T-helper 17 cell (primary cell): ENCODE data around the gene TMIGD2. TPM values are rescaled to one million over a fixed set of nuclear protein-coding genes. Genes with fewer than 3 reads are reported as not detected.
"Not testable (repeated sequence)": the region's sequence is repeated elsewhere in the genome, so short reads cannot be mapped to it uniquely, and the experiment has no call there.

Source experiments
- ATAC-seq: fragments of 150-1000 bp; cut with Tn5 transposase; 2 replicates; pipeline ENCODE4 v1.10.0; 2021; ENCODE audit warnings: mild to moderate bottlenecking, moderate library complexity
- DNase-seq, 3 donors: peaks; one replicate each; pipeline versions ENCODE4 v3.0.0 to v3.0.0-alpha.2; 2020 to 2021
- H3K9me3 ChIP-seq: one replicate; pipeline ENCODE4 v1.7.0; 2013; ENCODE audit warnings: low read length, mild to moderate bottlenecking; ENCODE audit not compliant: control insufficient read depth, poor library complexity, severe bottlenecking
- H3K27ac Mint-ChIP-seq: one replicate; pipeline ENCODE4 v1.8.0; 2022; ENCODE audit warnings: mild to moderate bottlenecking, moderate library complexity, mixed read lengths
- H3K27me3 Mint-ChIP-seq: one replicate; pipeline ENCODE4 v1.8.0; 2022; ENCODE audit warnings: mixed read lengths
- H3K36me3 Mint-ChIP-seq: one replicate; pipeline ENCODE4 v1.8.0; 2022; ENCODE audit warnings: low read depth, mixed read lengths
- H3K4me1 Mint-ChIP-seq: one replicate; pipeline ENCODE4 v1.8.0; 2022; ENCODE audit warnings: mild to moderate bottlenecking, mixed read lengths
- H3K4me3 Mint-ChIP-seq: one replicate; pipeline ENCODE4 v1.8.0; 2022; ENCODE audit warnings: mild to moderate bottlenecking, moderate library complexity, mixed read lengths
- total RNA-seq, 4 donors: library from RNA in 2 of 4; stranded (reverse) in 2 of 4; gene quantifications; one replicate each; pipeline ENCODE4 v1.2.3 and lab custom pipeline; 2022 to 2026

Gene TMIGD2
- total RNA-seq, 2 donors from 2014 or later: 5.2 to 7.9 TPM

DNA sequence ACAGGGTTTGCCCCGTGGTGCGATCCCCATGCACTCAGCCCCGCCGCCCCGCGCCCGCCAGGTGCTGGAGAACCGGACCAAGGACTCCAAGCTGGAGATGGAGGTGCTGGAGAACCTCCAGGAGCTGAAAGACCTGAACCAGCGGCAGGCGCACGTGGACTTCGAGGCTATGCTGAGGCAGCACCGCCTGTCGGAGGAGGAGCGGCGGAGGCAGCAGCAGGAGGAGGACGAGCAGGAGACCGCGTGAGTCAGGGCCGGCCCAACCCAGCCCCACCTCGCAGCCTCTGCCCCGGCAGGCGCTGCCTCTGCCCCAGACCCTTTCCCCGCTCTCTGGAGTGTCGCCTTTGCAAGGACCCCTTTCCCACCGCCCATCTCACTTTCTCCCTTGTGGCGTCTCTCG, 44.0 kb downstream of the TMIGD2 start:
- no peaks in the 10 kb centered on the region for H3K9me3 ChIP-seq
- Mint-ChIP-seq H3K4me1 (peaks cover 7% of the 10 kb centered on the region), H3K27me3 (no peaks in the 10 kb centered on the region), H3K36me3 (peaks cover 8% of the 10 kb centered on the region), H3K27ac (peak overlapping the region; percentile 24), H3K4me3 (peak overlapping the region; percentile 57)
- ATAC-seq: no peak
- DNase-seq: no peak

DNA sequence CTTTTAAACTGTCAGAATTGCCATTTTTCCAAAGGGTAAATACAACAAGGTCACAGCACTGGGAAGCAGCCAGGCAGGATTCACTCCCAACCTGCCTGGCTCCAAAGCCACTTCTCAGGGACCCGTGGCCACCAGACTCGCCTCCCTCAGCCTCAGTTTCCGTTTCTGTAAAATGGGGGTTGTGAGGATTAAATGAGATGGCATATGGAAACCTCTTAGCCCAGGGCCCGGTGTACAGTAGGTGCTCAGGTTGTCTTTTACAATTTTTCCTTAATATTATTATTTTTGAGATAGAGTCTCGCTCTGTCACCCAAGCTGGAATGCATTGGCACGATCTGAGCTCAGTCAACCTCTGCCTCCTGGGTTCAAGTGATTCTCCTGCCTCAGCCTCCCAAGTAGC, 45.2 kb downstream of the TMIGD2 start:
- no peak overlapping the region for H3K27ac Mint-ChIP-seq

DNA sequence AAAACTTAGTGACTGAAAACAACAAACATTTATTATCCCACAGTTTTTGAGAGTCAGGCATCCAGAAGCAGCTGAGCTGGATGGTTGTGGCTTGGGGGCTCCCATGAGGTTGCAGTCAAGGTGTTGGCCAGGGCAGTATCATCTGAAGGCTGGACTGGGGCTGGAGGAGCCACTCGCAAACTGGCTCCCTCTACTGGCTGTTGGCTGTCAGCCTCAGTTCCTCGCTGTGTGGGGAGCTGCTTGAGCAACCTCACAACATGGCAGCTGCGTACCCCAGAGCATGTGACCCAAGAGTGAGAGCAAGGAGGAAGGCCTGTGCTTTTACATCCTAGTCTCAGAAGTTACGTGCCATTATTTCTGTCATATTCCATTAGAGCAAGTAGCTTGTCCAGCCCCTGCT, 45.6 kb downstream of the TMIGD2 start:
- no peak for DNase-seq
- H3K36me3 Mint-ChIP-seq: peaks cover 8% of the 10 kb centered on the region
- no peaks in the 10 kb centered on the region for H3K9me3 ChIP-seq
- ATAC-seq: no peak
- no peak overlapping the region for H3K27ac Mint-ChIP-seq
- no peaks in the 10 kb centered on the region for H3K27me3 Mint-ChIP-seq
- H3K4me3 Mint-ChIP-seq: no peak overlapping the region
- H3K4me1 Mint-ChIP-seq: peaks cover 7% of the 10 kb centered on the region

More for the DNA sequence above, 45.2 kb downstream of the TMIGD2 start:
- DNase-seq: no peak
- no peak for ATAC-seq
- no peaks in the 10 kb centered on the region for H3K27me3 Mint-ChIP-seq
- H3K36me3 Mint-ChIP-seq: peaks cover 8% of the 10 kb centered on the region
- no peak overlapping the region for H3K4me3 Mint-ChIP-seq
- H3K9me3 ChIP-seq: no peaks in the 10 kb centered on the region
- H3K4me1 Mint-ChIP-seq: peaks cover 7% of the 10 kb centered on the region

DNA sequence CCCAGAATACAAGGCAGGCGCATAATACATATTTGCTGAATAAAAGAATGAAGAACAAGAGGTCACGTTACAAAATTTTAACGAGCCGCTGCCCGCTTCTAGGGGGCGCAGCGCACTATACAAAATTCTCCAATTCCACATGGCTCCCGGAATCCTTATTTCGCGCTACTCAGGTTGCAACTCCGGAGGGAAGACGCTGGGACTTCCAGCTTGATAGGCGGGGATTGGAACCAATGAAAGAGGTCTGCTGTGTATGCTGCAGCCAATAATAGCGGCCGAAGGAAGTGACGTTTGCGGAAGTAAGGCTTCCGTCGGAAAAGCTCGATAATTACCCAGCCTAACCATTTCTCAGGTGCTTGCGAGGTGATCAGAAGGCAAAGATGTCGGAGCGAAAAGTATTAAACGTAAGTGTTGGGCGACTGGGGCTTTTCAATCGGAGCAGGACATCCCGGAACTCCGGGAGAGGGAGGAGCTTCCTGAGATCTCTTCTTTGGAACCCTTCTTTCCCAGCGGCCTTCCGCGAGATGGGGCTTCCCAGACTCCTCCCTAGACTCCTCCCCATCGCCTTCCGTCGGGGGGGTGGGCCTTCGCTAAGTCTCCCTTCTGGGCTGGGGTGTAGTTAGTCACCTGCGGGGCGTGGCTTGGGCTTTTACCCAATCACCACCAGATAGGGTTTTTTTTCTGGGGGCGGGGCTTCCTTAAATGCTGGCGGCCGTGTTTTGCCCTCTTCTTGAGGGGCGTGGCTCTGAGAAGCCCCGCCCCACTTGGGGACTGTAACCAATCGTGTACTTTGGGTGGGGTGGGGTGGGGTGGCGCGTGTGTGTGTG, 55.2 kb downstream of the TMIGD2 start, which contains the start of gene YJU2:
Gene YJU2 (plus strand): TSS at position 314 of the 827 bp plus-strand sequence. CDS start 67 bp downstream, at position 381.
- H3K9me3 ChIP-seq: no peaks in the 10 kb centered on the region
- Mint-ChIP-seq H3K4me3 (peak within 1 kb of the TSS; percentile 96), H3K4me1 (peaks cover 18% of the 10 kb centered on the region), H3K27me3 (no peaks in the 10 kb centered on the region), H3K27ac (peak within 1 kb of the TSS; percentile 99), H3K36me3 (peaks cover 14% of the 10 kb centered on the region)
- DNase-seq: peak; percentile 95 to 98 (median 98)
- ATAC-seq: peak; percentile 96

DNA sequence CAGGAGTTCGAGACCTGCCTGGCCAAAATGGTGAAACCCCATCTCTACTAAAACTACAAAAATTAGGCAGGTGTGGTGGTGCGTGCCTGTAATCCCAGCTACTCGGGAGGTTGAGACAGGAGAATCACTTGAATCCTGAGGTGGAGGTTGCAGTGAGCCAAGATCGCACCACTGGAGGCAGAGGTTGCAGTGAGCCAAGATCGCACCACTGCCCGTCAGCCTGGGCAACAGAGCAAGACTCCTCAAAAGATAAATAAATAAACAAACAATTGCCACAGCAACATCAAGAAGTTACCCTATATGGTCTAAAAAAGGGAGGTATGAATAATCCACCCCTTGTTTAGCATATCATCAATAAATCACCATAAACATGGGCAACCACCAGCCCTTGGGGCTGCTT, 56.3 kb downstream of the TMIGD2 start:
- peak overlapping the region; percentile 99 for H3K27ac Mint-ChIP-seq
- not testable (repeated sequence) for ATAC-seq, H3K9me3 ChIP-seq, H3K27me3 Mint-ChIP-seq, DNase-seq
- peaks cover 18% of the 10 kb centered on the region for H3K4me1 Mint-ChIP-seq
- H3K4me3 Mint-ChIP-seq: peak overlapping the region; percentile 96
- peaks cover 11% of the 10 kb centered on the region for H3K36me3 Mint-ChIP-seq

Other genes with a start within 250 kb of the TMIGD2 start
- 10 to 100 TPM; 47.3 to 51.1 TPM for gene ZBTB7A, start 235.5 kb downstream of the TMIGD2 start, total RNA-seq
- 10 to 100 TPM; 94.3 to 94.6 TPM for gene MAP2K2, start 178.3 kb downstream of the TMIGD2 start, total RNA-seq
- under 1 TPM in 1 of 2 donors, not detected in 1; 0.82 TPM for gene CREB3L3, start 148.8 kb downstream of the TMIGD2 start, total RNA-seq
- 10 to 100 TPM; 18.5 to 21.8 TPM for gene SIRT6, start 119.8 kb downstream of the TMIGD2 start, total RNA-seq
- gene ANKRD24, start 119.7 kb downstream of the TMIGD2 start, total RNA-seq: under 1 TPM; 0.75 to 0.91 TPM
- not detected for gene EBI3, start 72.9 kb downstream of the TMIGD2 start, total RNA-seq
- 10 to 100 TPM; 34.9 to 46.1 TPM for gene YJU2, start 55.3 kb downstream of the TMIGD2 start, total RNA-seq
- gene SHD, start 23.1 kb downstream of the TMIGD2 start, total RNA-seq: not detected
- gene FSD1, start 2.2 kb upstream of the TMIGD2 start, total RNA-seq: 1 to 10 TPM; 1.5 to 2.9 TPM
- gene STAP2, start 36.4 kb upstream of the TMIGD2 start, total RNA-seq: 1 to 10 TPM; 1.9 to 3.3 TPM
- gene MPND, start 41.2 kb upstream of the TMIGD2 start, total RNA-seq: 10 to 100 TPM; 13.0 to 15.1 TPM
- 10 to 100 TPM; 51.1 to 56.6 TPM for gene SH3GL1, start 98.2 kb upstream of the TMIGD2 start, total RNA-seq
- gene CHAF1A, start 100.3 kb upstream of the TMIGD2 start, total RNA-seq: 10 to 100 TPM; 25.5 to 33.4 TPM
- gene UBXN6, start 155.4 kb upstream of the TMIGD2 start, total RNA-seq: 10 to 100 TPM; 49.5 to 68.7 TPM
- gene HDGFL2, start 169.9 kb upstream of the TMIGD2 start, total RNA-seq: 10 to 100 TPM; 22.0 to 26.5 TPM
- gene PLIN4, start 216.1 kb upstream of the TMIGD2 start, total RNA-seq: not detected
- not detected for gene PLIN5, start 232.8 kb upstream of the TMIGD2 start, total RNA-seq
- under 1 TPM; 0.17 to 0.31 TPM for gene LRG1, start 237.6 kb upstream of the TMIGD2 start, total RNA-seq